H1 (cell line): ENCODE data around the gene PXT1. TPM values are rescaled to one million over a fixed set of nuclear protein-coding genes. Genes with fewer than 3 reads are reported as not detected.

ENCODE experiments used
- CTCF ChIA-PET: fragments of 300-600 bp; sonication (Branson Sonifier 250); formaldehyde crosslinking; loops from one replicate; lab custom pipeline; 2021; ENCODE audit not compliant: partially characterized antibody; lab: Charles Lee
- POLR2A ChIA-PET: fragments of 300-600 bp; sonication (Branson Sonifier 250); formaldehyde crosslinking; loops from one replicate; lab custom pipeline; 2021; ENCODE audit warnings: inconsistent platforms; ENCODE audit not compliant: partially characterized antibody; lab: Charles Lee
- DNase-seq, 2 experiments: peaks; one replicate each; pipeline versions ENCODE4 v3.0.0 to v3.0.0-alpha.2; 2010 to 2022; ENCODE audit warnings: low spot score in 2 of 2, low read depth in 1 of 2, mixed read lengths in 1 of 2
- FAIRE-seq: peaks from 2 replicates; lab custom pipeline; 2011; peaks lifted over from hg19 to GRCh38; lab: Jason Lieb, UNC
- H2AFZ ChIP-seq: 2 replicates; pipeline ENCODE4 v1.8.1; 2012; ENCODE audit warnings: low read length, inconsistent platforms
- H2AK5ac ChIP-seq: 2 replicates; pipeline ENCODE4 v1.6.1; 2013; ENCODE audit warnings: low read depth, low read length
- H2BK120ac ChIP-seq: replicated peaks from 2 replicates; pipeline ENCODE3; 2013; ENCODE audit warnings: low read depth, low read length, inconsistent platforms
- H2BK12ac ChIP-seq: 2 replicates; pipeline ENCODE4 v1.6.1; 2013; ENCODE audit warnings: low read depth, low read length
- H2BK15ac ChIP-seq: 2 replicates; pipeline ENCODE4 v1.6.1; 2013; ENCODE audit warnings: low read length
- H2BK20ac ChIP-seq: 2 replicates; pipeline ENCODE4 v1.6.1; 2013; ENCODE audit warnings: low read length
- H2BK5ac ChIP-seq: 2 replicates; pipeline ENCODE4 v1.6.1; 2013; ENCODE audit warnings: low read depth, low read length
- H3K14ac ChIP-seq: 2 replicates; pipeline ENCODE4 v1.6.1; 2013; ENCODE audit warnings: inconsistent platforms; ENCODE audit not compliant: insufficient read length
- H3K18ac ChIP-seq: 2 replicates; pipeline ENCODE4 v1.6.1; 2013; ENCODE audit warnings: low read length; ENCODE audit errors: extremely low read depth
- H3K23ac ChIP-seq: 2 replicates; pipeline ENCODE4 v1.6.1; 2013; ENCODE audit warnings: inconsistent platforms; ENCODE audit not compliant: insufficient read length
- H3K23me2 ChIP-seq: 2 replicates; pipeline ENCODE4 v1.6.1; 2013; ENCODE audit warnings: low read depth, low read length
- H3K27ac ChIP-seq: 2 replicates; pipeline ENCODE4 v1.6.1; 2011; ENCODE audit warnings: low read depth, low read length, inconsistent platforms
- H3K27me3 ChIP-seq, 4 experiments: replicated peaks in 1 of 4; 1 replicate in 1 of 4; 2 replicates in 3 of 4; pipeline versions ENCODE4 v1.6.1 to v1.8.1; 2011 to 2013; ENCODE audit warnings: low read length in 3 of 4, mild to moderate bottlenecking in 3 of 4, inconsistent platforms in 2 of 4, mixed read lengths in 2 of 4, moderate library complexity in 1 of 4; ENCODE audit not compliant: control insufficient read depth in 3 of 4, insufficient read depth in 3 of 4; ENCODE audit errors: extremely low read depth in 1 of 4
- H3K36me3 ChIP-seq, 4 experiments: 2 replicates each; pipeline versions ENCODE4 v1.6.1 to v1.8.1; 2011 to 2013; ENCODE audit warnings: mild to moderate bottlenecking in 4 of 4, low read length in 3 of 4, moderate library complexity in 2 of 4, control low read depth in 1 of 4, inconsistent platforms in 1 of 4; ENCODE audit not compliant: insufficient read depth in 4 of 4, control insufficient read depth in 2 of 4
- H3K4ac ChIP-seq: replicated peaks from 2 replicates; pipeline ENCODE3; 2013; ENCODE audit warnings: low read length, low read depth, mixed read lengths, inconsistent platforms; ENCODE audit not compliant: insufficient read length
- H3K4me1 ChIP-seq, 4 experiments: replicated peaks in 1 of 4; 1 replicate in 1 of 4; 2 replicates in 3 of 4; pipeline versions ENCODE4 v1.6.1 to v1.8.1; 2011 to 2013; ENCODE audit warnings: low read length in 3 of 4, inconsistent platforms in 2 of 4, mixed read lengths in 1 of 4; ENCODE audit not compliant: insufficient read depth in 4 of 4, control insufficient read depth in 3 of 4
- H3K4me2 ChIP-seq, 2 experiments: 2 replicates each; pipeline versions ENCODE4 v1.6.1 to v1.8.1; 2011 to 2013; ENCODE audit warnings: low read depth in 2 of 2, low read length in 2 of 2, control low read depth in 1 of 2, inconsistent platforms in 1 of 2, mild to moderate bottlenecking in 1 of 2; ENCODE audit not compliant: insufficient read depth in 1 of 2
- H3K4me3 ChIP-seq, 4 experiments: fragments of 200-600, 300-600 bp in 1 of 4; sonication (generic), shearing (Covaris generic), sonication (Bioruptor Twin) in 1 of 4; 2 replicates each; pipeline versions ENCODE4 v1.5.1 to v1.8.1; 2011 to 2016; ENCODE audit warnings: low read length in 4 of 4, low read depth in 3 of 4, control low read depth in 2 of 4, inconsistent platforms in 2 of 4, mild to moderate bottlenecking in 2 of 4, mixed read lengths in 1 of 4, moderate library complexity in 1 of 4; ENCODE audit not compliant: insufficient read depth in 2 of 4; ENCODE audit errors: extremely low read depth in 1 of 4
- H3K56ac ChIP-seq: replicated peaks from 2 replicates; pipeline ENCODE3; 2013; ENCODE audit warnings: low read depth, mild to moderate bottlenecking, mixed read lengths, low read length, inconsistent platforms; ENCODE audit not compliant: insufficient read length
- H3K79me1 ChIP-seq: 2 replicates; pipeline ENCODE4 v1.6.1; 2013; ENCODE audit warnings: low read depth, low read length, control low read depth
- H3K79me2 ChIP-seq, 2 experiments: 2 replicates each; pipeline versions ENCODE4 v1.6.1 to v1.8.1; 2012 to 2013; ENCODE audit warnings: low read length in 2 of 2, mild to moderate bottlenecking in 2 of 2, inconsistent platforms in 1 of 2; ENCODE audit not compliant: insufficient read depth in 2 of 2, control insufficient read depth in 1 of 2
- H3K9ac ChIP-seq, 4 experiments: replicated peaks in 1 of 4; 1 replicate in 1 of 4; 2 replicates in 3 of 4; pipeline versions ENCODE4 v1.6.1 to v1.8.1; 2011 to 2013; ENCODE audit warnings: low read depth in 3 of 4, low read length in 3 of 4, control low read depth in 2 of 4, mild to moderate bottlenecking in 2 of 4, moderate library complexity in 2 of 4, inconsistent platforms in 1 of 4; ENCODE audit errors: extremely low read depth in 1 of 4
- H3K9me3 ChIP-seq, 2 experiments: 2 replicates each; pipeline versions ENCODE4 v1.6.1 to v1.8.1; 2012 to 2013; ENCODE audit warnings: mild to moderate bottlenecking in 2 of 2, moderate library complexity in 2 of 2, control low read depth in 1 of 2, inconsistent platforms in 1 of 2, low read depth in 1 of 2, low read length in 1 of 2, mixed read lengths in 1 of 2; ENCODE audit not compliant: insufficient read depth in 2 of 2
- H4K20me1 ChIP-seq, 2 experiments: replicated peaks in 1 of 2; 2 replicates each; pipeline versions ENCODE3 to v1.8.1; 2011 to 2013; ENCODE audit warnings: inconsistent platforms in 2 of 2, low read length in 2 of 2, mild to moderate bottlenecking in 1 of 2; ENCODE audit not compliant: insufficient read depth in 2 of 2, control insufficient read depth in 1 of 2
- H4K5ac ChIP-seq: 2 replicates; pipeline ENCODE4 v1.6.1; 2013; ENCODE audit warnings: low read length, low read depth, mixed read lengths, inconsistent platforms; ENCODE audit not compliant: insufficient read length
- H4K8ac ChIP-seq: 2 replicates; pipeline ENCODE4 v1.8.0; 2013; ENCODE audit warnings: mild to moderate bottlenecking, moderate library complexity, low read length, inconsistent platforms; ENCODE audit not compliant: insufficient read depth; ENCODE audit errors: extremely low read depth
- H4K91ac ChIP-seq: replicated peaks from 2 replicates; pipeline ENCODE3; 2013; ENCODE audit warnings: low read length, mixed read lengths, inconsistent platforms; ENCODE audit not compliant: insufficient read length
- ASH2L ChIP-seq: fragments of 200-600, 300-600 bp; sonication (generic); IDR thresholded peaks from one replicate; pipeline ENCODE4 v1.7.1; 2017; ENCODE audit warnings: low read length
- ATF2 ChIP-seq: IDR thresholded peaks from 2 replicates; pipeline ENCODE4 v1.6.1; 2012; ENCODE audit warnings: low read length, inconsistent platforms
- E2F6 ChIP-seq: IDR thresholded peaks from 2 replicates; pipeline ENCODE4 v1.6.1; 2012; ENCODE audit warnings: inconsistent platforms
- NANOG ChIP-seq: IDR thresholded peaks from 2 replicates; pipeline ENCODE4 v1.6.1; 2011; ENCODE audit warnings: low read length, low read depth, mild to moderate bottlenecking, inconsistent platforms; ENCODE audit not compliant: insufficient read depth, poor library complexity, severe bottlenecking
- PHF8 ChIP-seq: fragments of 200-600 bp; sonication (generic); conservative IDR thresholded peaks from 2 replicates; pipeline ENCODE4 v1.7.1; 2012; ENCODE audit warnings: low read depth, mild to moderate bottlenecking, inconsistent platforms, low read length, moderate library complexity
- POLR2A ChIP-seq, 2 experiments: IDR thresholded peaks; 1 replicate in 1 of 2; 2 replicates in 1 of 2; pipeline ENCODE4 v1.6.1; 2011; ENCODE audit warnings: low read depth in 2 of 2, low read length in 2 of 2, mild to moderate bottlenecking in 2 of 2; ENCODE audit errors: control extremely low read depth in 1 of 2
- RBBP5 ChIP-seq: IDR thresholded peaks from 2 replicates; pipeline ENCODE4 v1.7.1; 2012; ENCODE audit warnings: low read depth, mild to moderate bottlenecking, inconsistent platforms, low read length, moderate library complexity, borderline replicate concordance
- RFX5 ChIP-seq: IDR thresholded peaks from 2 replicates; pipeline ENCODE4 v1.6.1; 2011; ENCODE audit warnings: low read depth, low read length, improper control_type of control experiment, borderline replicate concordance
- SP1 ChIP-seq: IDR thresholded peaks from 2 replicates; pipeline ENCODE4 v1.6.1; 2011; ENCODE audit warnings: low read depth, low read length
- ZNF274 ChIP-seq: IDR thresholded peaks from 2 replicates; pipeline ENCODE4 v1.7.0; 2012; ENCODE audit warnings: low read length, borderline replicate concordance; ENCODE audit errors: extremely low read depth
- WGBS, 2 experiments: shearing (Covaris generic) in 1 of 2; methylation state at CpG; one replicate each; pipeline versions ENCODE4 v1.1.6 to v1.1.7; 2013 to 2015; ENCODE audit warnings: low lambda C conversion rate in 2 of 2, mixed read lengths in 2 of 2, inconsistent platforms in 1 of 2, low coverage in 1 of 2, missing lambda C conversion rate in 1 of 2; ENCODE audit not compliant: insufficient replicate concordance in 2 of 2, insufficient coverage in 1 of 2, insufficient read length in 1 of 2; ENCODE audit errors: extremely low coverage in 1 of 2, missing lambda C conversion rate in 1 of 2; 5-methylcytosine and 5-hydroxymethylcytosine counted together
- polyA plus RNA-seq, 7 experiments: library from polyadenylated mRNA; depleted of rRNA in 3 of 7; stranded (reverse) in 5 of 7; unstranded in 2 of 7; fragments of >200 nt in 5 of 7; fragments of 200-250 nt in 2 of 7; gene quantifications; 1 replicate in 5 of 7; 2 replicates in 1 of 7; 4 replicates in 1 of 7; pipeline versions ENCODE4 v1.2.1 to v1.2.3, GENCODE V29; 2011 to 2013; ENCODE audit warnings: missing spikeins in 2 of 7, mixed read lengths in 2 of 7
- total RNA-seq: library from RNA; stranded (reverse); fragmentation: NEBNext Ultra II Directional; extraction: Animal tissue kit (Norgen Biotek cat#: 25700); gene quantifications from 2 replicates; pipeline ENCODE4 v1.2.1, GENCODE V29; 2021

The PXT1 gene
- total and polyA plus RNA-seq, 2 of the 8 experiments (the other 6 are each of a cell fraction or from before 2014, with no cell fraction given): 0.06 TPM; not detected in 1

GRCh38 chr6:36442103-36442670 is 467 bp downstream of the PXT1 start:
- no peaks in the 10 kb centered on the region for H4K20me1 ChIP-seq
- H3K79me1 ChIP-seq: no peaks in the 10 kb centered on the region; the same call in 1 of the 2 replicates
- peak overlapping the region; percentile 93 for H4K5ac ChIP-seq
- no peak overlapping the region for H2AK5ac ChIP-seq
- H2BK20ac ChIP-seq: no peak overlapping the region
- H3K9me3 ChIP-seq: no peaks in the 10 kb centered on the region
- H2BK12ac ChIP-seq: peak overlapping the region; percentile 40; the same call in 1 of the 2 replicates
- peak overlapping the region; percentile 85 for H4K91ac ChIP-seq
- H3K4me2 ChIP-seq: peak overlapping the region; percentile 70 to 92
- H3K4me3 ChIP-seq: peak overlapping the region; percentile 80 to 96 (median 94)
- no peaks in the 10 kb centered on the region for H3K36me3 ChIP-seq
- peak overlapping the region; percentile 93; the same call in 1 of the 2 replicates for H2AFZ ChIP-seq
- no peak overlapping the region for H3K23ac ChIP-seq
- H3K4ac ChIP-seq: peak overlapping the region; percentile 27
- peaks cover 5% of the 10 kb centered on the region for H3K23me2 ChIP-seq
- no peak overlapping the region for H2BK120ac ChIP-seq
- H3K4me1 ChIP-seq: peaks cover 0 to 6% (median 4%) of the 10 kb centered on the region in 4 experiments; a peak in 4 of 7 replicates
- no peak overlapping the region for H3K56ac ChIP-seq
- peak overlapping the region; percentile 53 to 97 (median 82); a peak in 5 of 7 replicates for H3K9ac ChIP-seq
- ChIA-PET POLR2A (interaction anchor here (1.1 to 2.0 kb wide), 2 partner anchors 8 to 14 kb away, joined by 4 to 6 read pairs; no protein-coding TSS in a partner anchor), CTCF (interaction anchor here (0.7 kb wide), 1 partner anchor 13 kb away, joined by 4 read pairs; no protein-coding TSS in a partner anchor)
- H3K27me3 ChIP-seq: no peaks in the 10 kb centered on the region
- no peak for DNase-seq
- no peak overlapping the region for H2BK15ac ChIP-seq
- H4K8ac ChIP-seq: peak overlapping the region; percentile 88
- peak overlapping the region; percentile 61; the same call in 1 of the 2 replicates for H3K27ac ChIP-seq
- FAIRE-seq: no peak
- no peak overlapping the region; the same call in 1 of the 2 replicates for H2BK5ac ChIP-seq
- H3K18ac ChIP-seq: peak overlapping the region; percentile 2; the same call in 1 of the 2 replicates
- H3K79me2 ChIP-seq: peaks cover 0 to 35% of the 10 kb centered on the region in 2 experiments; a peak in 2 of 4 replicates
- no peak overlapping the region for H3K14ac ChIP-seq
- 70% methylated on average over 12 of the region's 12 CpGs; no CpG with 5 or more reads in 1 of the 2 experiments for WGBS, 2 experiments
- TF ChIP-seq ATF2: no peak
- TF ChIP-seq RBBP5: no peak
- TF ChIP-seq PHF8: no peak
- no peak for TF ChIP-seq POLR2A (IDR thresholded peaks at IDR 0.05; ENCODE audit: control extremely low read depth in 1 of 2, low read depth in 2 of 2, low read length in 2 of 2)
- no peak for TF ChIP-seq NANOG
- no peak for TF ChIP-seq SP1
- no peak for TF ChIP-seq RFX5
- no peak for TF ChIP-seq ASH2L
- TF ChIP-seq E2F6: no peak
- no peak for TF ChIP-seq ZNF274
